Measurements from ENCODE around the gene BORCS6. TPM values are rescaled to one million over a fixed set of nuclear protein-coding genes. Genes with fewer than 3 reads are reported as not detected.

Gene BORCS6
- total RNA-seq (1 to 10 TPM; 5.1 to 6.8 TPM), polyA plus RNA-seq (1 to 10 TPM; 4.1 to 6.4 TPM)

GRCh38 chr17:8189711-8190477 lies at the start of gene BORCS6:
Gene BORCS6 (minus strand): TSS chr17:8190180. CDS start chr17:8190140, 40 bp downstream.
- peak within 1 kb of the TSS; percentile 75 to 82 (median 78) for H3K4me3 ChIP-seq (ENCODE audit: low read depth in 1 of 3, low read length in 3 of 3)
- peaks cover 12 to 58% (median 31%) of the 10 kb centered on the region in 4 donors for H3K4me1 ChIP-seq (ENCODE audit: control insufficient read depth in 4 of 4, insufficient read depth in 4 of 4, low read length in 3 of 4)
- peak within 1 kb of the TSS in 1 of 2 donors; percentile 47 for H3K9ac ChIP-seq (ENCODE audit: low read depth in 1 of 2, low read length in 2 of 2)
- TF ChIP-seq ZBTB33 (IDR thresholded peaks at IDR 0.05), result no peak
- TF ChIP-seq FOXA2 (IDR thresholded peaks at IDR 0.05), result no peak
- peak; percentile 29 for TF ChIP-seq TAF1 (conservative IDR thresholded peaks at IDR 0.05)
- TF ChIP-seq REST (IDR thresholded peaks at IDR 0.05), result peak; percentile 58
- peak; percentile 12 for TF ChIP-seq ATF3 (IDR thresholded peaks at IDR 0.05)
- peak; percentile 93 for TF ChIP-seq YY1 (IDR thresholded peaks at IDR 0.05)
- no peak for TF ChIP-seq FOXA1 (IDR thresholded peaks at IDR 0.05)
- TF ChIP-seq GABPA (IDR thresholded peaks at IDR 0.05 in 1 of 2, conservative IDR thresholded peaks at IDR 0.05 in 1 of 2), result peak; percentile 58 to 85
- TF ChIP-seq HNF4G (IDR thresholded peaks at IDR 0.05), result peak; percentile 25
- peak; percentile 92 for TF ChIP-seq SP1 (IDR thresholded peaks at IDR 0.05)
- TF ChIP-seq HNF4A (conservative IDR thresholded peaks at IDR 0.05), result peak; percentile 59 to 77
- TF ChIP-seq RXRA (IDR thresholded peaks at IDR 0.05), result peak in 1 of 2 donors; percentile 68
- peak in 1 of 2 donors; percentile 25 for TF ChIP-seq RAD21 (IDR thresholded peaks at IDR 0.05)
- peak; percentile 22 for TF ChIP-seq NR2F2 (IDR thresholded peaks at IDR 0.05)
- peak; percentile 90 for TF ChIP-seq MAX (IDR thresholded peaks at IDR 0.05)
- peak; percentile 68 to 69 for TF ChIP-seq JUND (IDR thresholded peaks at IDR 0.05)
- TF ChIP-seq CTCF (IDR thresholded peaks at IDR 0.05; ENCODE audit: low read depth, low read length, missing input control), result no peak
- TF ChIP-seq EGR1 (IDR thresholded peaks at IDR 0.05; ENCODE audit: low read depth in 2 of 2), result peak; percentile 5 to 65
- H3K27me3 ChIP-seq (ENCODE audit: control insufficient read depth in 4 of 4, insufficient read depth in 4 of 4, low read length in 3 of 4), result no peaks in the 10 kb centered on the region
- peak; percentile 92 for DNase-seq (ENCODE audit: low spot score)
- H3K27ac ChIP-seq (ENCODE audit: low read depth in 1 of 2, low read length in 2 of 2), result peak within 1 kb of the TSS; percentile 73 to 81
- H3K9me3 ChIP-seq (ENCODE audit: control insufficient read depth in 4 of 4, low read length in 3 of 4), result no peaks in the 10 kb centered on the region
- no peaks in the 10 kb centered on the region for H3K36me3 ChIP-seq (ENCODE audit: control insufficient read depth in 4 of 4, insufficient read depth in 3 of 4, low read depth in 1 of 4, low read length in 3 of 4)
- under 1% methylated on average over 70 of the region's 70 CpGs for WGBS

All from liver (tissue), 9 donors.